Right ventricle myocardium superior (tissue), 1 donor: Measurements from ENCODE around the gene PRPF19. TPM values are rescaled to one million over a fixed set of nuclear protein-coding genes. Genes with fewer than 3 reads are reported as not detected.

Experiments
- ATAC-seq: fragments of 200-7000 bp; cut with Tn5 transposase; one replicate; pipeline ENCODE4 v1.9.1; 2020; ENCODE audit warnings: mild to moderate bottlenecking; ENCODE audit not compliant: poor library complexity
- DNase-seq: peaks from one replicate; pipeline ENCODE4 v3.0.0-alpha.2; 2020
- intact Hi-C: fragments of 100-400 bp; cut with DNase I; formaldehyde crosslinking; loops from one replicate; pipeline ENCODE4 v1.11.2; 2022
- total RNA-seq: library from RNA; stranded (reverse); fragmentation: NEBNext Ultra II Directional; extraction: Animal tissue kit (Norgen Biotek cat#: 25700); gene quantifications from one replicate; pipeline ENCODE4 v1.2.1, GENCODE V29; 2021
- donor health status: DM: no; HTN: yes; CAD: no; lungs with severe emphysema.

PRPF19 gene
- total RNA-seq, 1 donor from 2014 or later, result 34.0 TPM

DNA sequence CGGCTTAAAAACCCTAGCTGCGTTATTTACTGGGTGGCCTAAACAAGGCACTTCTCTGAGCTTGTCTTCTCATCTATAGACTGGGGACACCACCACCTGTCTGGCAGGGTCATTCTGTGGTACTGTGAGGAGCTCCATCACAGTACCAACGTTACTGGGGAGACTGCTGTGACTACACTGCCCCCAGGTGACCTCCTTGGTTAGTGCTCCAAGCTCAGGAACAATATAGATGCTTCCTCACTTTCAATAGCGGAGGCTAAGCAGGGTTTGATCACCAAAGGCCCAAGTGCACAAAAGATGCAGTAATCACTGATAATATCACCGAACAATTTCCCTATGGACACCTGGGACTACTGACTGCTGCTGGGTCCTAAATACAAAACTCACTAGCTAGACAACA lies 18.8 kb downstream of the PRPF19 start:
- intact Hi-C loops, result no loop called here
- peak; percentile 84 for ATAC-seq
- DNase-seq, result no peak

DNA sequence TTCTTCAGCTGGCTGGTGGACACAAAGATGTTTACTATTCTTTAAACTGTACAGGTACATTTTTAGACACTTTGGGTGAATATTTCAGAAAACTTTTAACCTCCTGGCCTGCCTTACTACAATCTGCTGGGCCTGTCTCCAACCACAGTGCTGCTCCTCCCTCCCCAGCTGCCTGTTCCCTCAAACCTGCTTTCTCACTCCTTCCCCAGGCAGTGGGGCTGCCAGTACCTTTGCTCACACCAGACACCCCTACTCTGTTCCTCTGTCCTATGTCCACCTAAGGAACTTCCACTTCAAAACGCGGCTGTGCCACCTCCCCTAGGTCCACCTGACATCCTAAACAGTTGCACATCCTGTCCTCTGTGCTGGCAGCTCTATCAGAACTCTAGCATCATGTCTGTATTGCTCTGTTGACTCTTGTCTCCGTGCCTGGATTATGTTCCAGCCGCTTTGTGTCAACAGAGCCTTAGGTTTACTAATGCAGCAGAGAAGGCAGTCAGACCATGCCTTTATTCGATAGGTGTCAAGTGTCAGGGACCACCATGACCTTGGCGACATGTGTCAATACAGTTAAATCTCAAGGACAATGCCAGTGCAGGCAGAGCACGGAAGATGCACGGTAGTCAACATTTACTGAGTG lies 25.6 kb downstream of the PRPF19 start:
- intact Hi-C loops, result no loop called here
- DNase-seq (no peak), ATAC-seq (no peak)

DNA sequence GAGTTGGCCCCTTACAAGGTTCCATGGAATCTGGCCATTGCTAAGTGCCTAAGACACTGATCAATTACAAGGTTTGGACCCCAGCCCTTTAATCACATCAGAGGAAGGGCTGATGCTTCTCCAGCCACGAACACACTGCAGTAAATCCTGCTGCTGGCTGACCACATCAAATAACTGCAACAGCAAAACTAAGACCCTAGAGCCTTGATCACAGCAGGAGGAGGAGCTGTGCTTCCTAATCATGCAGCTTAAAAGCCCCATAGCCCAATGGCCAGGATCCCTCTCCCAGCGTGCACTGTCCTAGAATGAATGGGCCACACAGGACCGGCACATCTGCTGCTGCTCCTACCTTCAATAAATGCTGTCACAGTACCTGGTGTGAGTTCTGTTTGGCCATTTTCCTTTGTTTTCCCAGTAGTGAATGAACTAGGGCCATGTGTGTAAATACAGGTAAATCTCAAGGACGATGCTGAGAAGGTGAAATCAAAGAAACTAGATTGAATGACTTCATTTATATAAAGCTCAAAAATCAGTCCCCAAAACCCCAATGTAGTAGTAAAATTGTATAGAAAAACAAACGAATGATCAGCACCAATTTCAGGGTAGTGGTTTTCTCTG lies 26.3 kb downstream of the PRPF19 start:
- DNase-seq (no peak), ATAC-seq (no peak)
- intact Hi-C loops, result loop anchor here (5.0 kb wide), 1 partner anchor 38 kb away; the partner anchor contains the start of gene CCDC86

DNA sequence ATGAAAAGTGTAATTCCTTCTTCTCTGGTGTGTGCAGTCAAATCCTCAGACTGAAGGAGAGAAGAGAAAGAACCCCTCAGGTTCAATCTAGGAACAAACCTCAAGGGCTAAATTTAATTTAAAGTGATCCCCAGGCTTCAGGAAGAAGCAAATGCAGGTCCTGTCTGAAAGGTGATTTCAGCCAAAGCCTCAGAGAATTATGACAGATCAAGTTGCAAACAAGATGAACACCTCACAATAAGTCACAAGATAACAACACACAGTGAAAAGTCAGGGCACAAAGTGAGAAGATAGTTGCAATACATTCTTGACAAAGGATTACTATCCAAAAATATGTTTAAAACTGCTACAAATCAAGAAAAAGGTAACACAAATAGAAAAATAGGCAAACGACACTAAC lies 27.3 kb downstream of the PRPF19 start:
- DNase-seq (no peak), ATAC-seq (no peak)
- intact Hi-C loops, result loop anchor here (5.0 kb wide), 1 partner anchor 37 kb away; the partner anchor contains the start of gene CCDC86

DNA sequence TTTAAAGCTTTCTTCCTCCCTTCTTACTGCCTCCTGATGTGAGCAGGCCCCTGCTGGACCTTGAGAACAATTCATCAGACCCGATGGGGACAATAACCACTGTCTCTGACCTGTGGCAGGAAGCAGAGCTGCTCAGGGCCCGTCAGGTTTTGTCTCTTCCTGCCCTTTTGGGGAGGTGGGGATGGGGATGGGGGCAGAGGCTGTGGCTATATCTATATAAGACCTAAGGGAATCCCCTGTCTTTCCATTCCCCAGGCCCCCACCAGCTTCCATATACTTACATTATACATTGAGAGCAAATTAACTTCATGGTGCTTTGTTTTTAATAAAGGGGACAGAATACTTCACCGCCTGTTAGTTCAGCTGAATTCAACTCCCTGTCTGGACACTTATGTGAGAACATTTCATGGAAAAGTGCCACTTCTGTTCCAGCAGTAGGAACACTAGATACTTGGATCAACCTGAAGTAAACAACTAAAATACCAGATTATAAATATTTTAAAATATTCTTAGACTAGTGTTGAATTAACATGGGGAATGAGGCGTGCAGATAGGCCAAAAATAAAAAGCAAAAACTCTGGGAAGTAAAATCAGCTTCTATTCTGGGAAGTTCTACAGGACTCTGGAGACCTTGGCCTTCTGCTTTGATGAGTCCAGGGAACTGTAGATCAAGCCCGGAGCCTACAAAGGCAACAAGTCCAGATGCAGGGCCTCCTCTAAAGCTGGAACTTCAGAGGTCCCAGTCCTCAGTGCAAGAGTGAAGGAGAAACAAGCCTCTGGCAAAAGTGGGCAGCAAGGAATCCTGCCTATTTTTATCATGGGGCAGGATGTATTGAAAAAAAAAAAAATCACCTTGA lies 27.9 kb downstream of the PRPF19 start:
- DNase-seq (no peak), ATAC-seq (peak; percentile 84)
- intact Hi-C loops, result loop anchor here (5.0 kb wide), 1 partner anchor 36 kb away; the partner anchor contains the start of gene CCDC86

DNA sequence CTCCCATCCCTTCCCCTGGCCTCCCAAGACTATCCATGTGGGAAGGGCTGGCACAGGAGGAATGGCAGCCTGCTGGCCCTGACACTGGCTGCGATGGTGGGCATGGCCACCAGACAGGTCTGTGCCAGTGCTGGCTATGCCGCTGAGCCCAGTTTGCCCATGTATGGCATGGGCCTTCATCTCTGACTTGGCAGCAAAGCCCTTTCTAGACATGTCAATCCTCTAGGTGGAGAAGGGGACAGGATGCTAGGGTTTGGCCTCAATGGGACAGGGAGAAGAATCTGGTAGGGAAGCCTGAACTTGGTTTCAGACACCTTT lies 30.3 kb downstream of the PRPF19 start:
- no peak for ATAC-seq
- intact Hi-C loops, result loop anchor here (5.0 kb wide), 1 partner anchor 34 kb away; the partner anchor contains the start of gene CCDC86
- DNase-seq, result no peak

DNA sequence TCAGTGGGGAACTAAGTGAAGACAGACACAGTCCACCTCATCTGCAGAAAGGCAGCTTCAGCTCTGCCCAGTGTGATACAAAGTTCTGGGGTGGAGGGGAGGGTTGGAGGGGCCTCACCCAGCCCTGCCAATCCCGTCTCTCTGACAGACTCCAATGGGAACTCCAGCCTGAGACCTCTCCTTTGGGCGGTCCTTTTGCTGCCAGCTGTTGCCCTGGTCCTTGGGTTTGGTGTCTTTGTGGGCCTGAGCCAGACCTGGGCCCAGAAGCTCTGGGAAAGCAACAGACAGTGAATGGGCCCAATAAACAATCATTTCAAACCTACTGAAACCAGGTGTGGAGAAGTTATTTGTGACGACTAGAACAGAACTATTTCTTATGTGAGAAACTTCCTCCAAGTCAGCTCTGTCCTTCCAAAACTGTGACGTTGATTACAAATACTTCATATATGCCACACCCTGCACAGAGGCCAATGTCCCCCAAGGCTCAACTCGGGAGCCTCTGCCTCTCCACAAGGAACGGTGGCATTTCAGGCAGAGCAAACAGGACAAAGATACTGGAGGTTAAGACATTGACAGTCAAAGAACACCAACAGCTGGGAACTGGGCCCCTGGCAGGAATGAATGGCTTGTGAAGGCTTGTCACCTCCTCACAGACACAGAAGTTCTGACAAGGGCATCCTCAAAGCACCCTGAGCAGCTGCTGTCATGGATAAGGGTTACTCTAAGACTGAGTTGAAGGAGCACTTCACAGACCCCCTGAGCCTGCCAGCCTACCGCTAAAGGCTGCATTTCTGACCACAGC lies 30.8 kb downstream of the PRPF19 start:
- intact Hi-C loops, result loop anchor here (5.0 kb wide), 1 partner anchor 33 kb away; the partner anchor contains the start of gene CCDC86
- no peak for ATAC-seq
- no peak for DNase-seq

DNA sequence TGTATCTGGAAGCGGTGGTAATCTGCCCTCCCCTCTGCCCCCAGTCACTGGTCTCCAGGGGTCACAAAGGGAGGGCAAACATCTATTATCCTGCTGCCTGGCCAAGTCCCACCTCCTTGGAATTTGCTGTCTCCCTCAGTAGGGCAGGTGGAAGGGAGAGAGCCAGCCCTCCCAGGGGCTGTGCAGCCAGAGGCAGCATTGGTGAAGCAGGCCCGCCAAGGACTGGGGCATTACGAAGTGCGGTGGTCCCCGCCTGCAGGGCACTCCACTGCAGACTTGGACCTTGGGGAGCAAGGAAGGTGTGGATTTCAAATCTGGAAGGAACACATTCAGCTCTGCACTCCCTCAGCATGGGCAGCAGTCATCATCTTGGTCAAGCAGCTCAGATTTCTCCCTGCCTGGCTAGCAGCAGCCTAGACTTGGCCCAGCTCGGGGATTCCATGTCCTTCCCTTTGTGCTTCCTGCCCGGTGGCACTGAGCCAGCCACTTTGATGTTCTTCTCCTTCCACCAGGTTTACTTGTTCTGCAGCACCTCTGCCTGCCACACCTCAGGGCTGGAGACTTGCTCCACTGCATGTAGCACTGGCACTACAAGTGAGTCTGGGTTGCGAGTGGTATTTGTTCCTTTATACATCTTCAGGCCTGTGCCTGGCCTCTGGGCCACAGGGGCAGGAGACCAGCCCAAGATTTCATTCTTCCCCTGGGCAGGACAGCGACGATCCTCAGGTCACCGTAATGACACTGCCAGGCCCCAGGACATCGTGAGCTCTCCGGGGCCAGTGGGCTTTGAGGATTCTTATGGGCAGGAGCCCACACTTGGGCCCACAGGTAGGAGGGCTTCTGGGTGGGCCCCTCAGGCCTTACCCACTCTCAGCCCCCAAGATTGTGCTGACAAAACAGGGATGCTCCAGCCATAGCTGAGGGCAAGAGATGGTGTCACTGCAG lies 31.7 kb downstream of the PRPF19 start:
- no peak for DNase-seq
- ATAC-seq, result no peak
- intact Hi-C loops, result loop anchor here (5.0 kb wide), 1 partner anchor 32 kb away; the partner anchor contains the start of gene CCDC86

DNA sequence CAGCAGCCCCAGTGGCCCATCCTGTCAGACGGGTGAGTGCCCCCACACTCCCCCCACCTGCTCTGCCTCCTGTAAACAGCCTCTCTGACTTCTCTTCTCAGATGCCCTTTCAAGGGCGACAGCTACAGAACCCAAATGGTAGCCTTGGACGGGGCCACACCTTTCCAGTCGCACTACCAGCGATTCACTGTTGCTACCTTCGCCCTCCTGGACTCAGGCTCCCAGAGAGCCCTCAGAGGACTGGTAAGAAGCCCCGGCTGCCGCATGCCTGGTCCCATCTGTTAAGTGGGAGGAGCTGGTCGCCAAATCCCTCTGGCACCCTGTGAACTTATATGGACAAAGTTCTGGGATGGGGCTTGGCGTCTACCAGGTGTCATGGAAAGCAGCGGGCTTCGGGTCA lies 32.9 kb downstream of the PRPF19 start:
- intact Hi-C loops, result no loop called here

DNA sequence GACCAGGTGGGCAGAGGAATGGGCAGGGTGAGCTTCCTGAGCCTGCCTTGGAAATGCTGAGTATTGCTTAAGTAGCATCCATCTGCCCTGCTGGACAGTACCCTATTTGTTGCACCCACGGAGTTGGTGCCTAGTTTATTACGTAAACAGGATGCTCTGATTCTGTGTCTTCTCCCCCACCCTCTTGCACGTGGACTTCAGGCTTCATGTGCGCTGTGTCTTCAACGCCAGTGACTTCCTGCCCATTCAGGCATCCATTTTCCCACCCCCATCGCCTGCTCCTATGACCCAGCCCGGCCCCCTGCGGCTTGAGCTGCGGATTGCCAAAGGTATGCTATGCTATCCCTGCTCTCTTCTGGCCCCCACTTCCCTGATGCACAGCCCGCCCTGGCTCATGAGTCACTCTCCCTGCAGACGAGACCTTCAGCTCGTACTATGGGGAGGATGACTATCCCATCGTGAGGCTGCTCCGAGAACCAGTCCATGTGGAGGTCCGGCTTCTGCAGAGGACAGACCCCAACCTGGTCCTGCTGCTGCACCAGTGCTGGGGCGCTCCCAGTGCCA lies 33.3 kb downstream of the PRPF19 start:
- DNase-seq, result no peak
- intact Hi-C loops, result no loop called here
- ATAC-seq, result peak; percentile 2

More for the DNA sequence above, 32.9 kb downstream of the PRPF19 start:
- ATAC-seq (no peak), DNase-seq (no peak)

DNA sequence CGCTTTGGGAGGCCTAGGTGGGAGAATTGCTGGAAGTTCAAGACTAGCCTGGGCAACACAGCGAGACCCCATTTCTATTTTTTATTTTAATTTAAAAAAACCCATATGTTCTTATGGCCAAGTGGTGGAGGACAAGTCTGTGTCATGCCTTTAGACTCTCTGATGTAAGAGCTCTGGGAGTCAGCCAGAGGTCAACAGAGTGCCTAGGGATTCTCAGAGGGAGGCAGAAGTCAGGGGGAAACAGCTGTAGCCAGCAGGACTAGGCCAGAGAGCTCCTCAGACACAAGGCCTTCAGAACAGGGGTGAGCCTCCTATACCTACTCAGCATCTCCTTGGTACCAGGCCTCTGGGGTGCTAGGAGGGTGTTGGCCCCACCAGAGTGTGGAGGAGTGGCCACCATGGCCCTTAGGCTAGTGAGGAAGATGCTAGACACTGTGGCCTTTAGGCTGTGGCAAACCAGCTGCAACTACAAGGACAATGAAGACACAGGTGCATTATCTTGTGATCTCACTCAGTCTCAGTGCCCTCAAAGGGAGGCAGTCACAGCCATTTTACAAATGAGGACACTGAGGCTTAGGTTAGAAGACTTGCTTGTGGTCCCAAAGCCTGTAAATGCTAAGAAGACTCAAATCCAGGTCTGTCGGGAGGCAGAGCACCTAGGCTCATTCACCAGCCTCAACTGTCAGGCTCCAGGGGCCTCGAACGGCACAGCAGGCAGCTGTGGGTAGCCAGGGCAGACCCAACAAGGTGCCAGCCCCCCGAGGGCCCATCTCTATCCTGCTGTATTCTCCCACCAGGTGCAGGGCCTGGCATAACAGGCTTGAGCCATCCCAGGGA lies 34.0 kb downstream of the PRPF19 start:
- no peak for DNase-seq
- intact Hi-C loops, result no loop called here

DNA sequence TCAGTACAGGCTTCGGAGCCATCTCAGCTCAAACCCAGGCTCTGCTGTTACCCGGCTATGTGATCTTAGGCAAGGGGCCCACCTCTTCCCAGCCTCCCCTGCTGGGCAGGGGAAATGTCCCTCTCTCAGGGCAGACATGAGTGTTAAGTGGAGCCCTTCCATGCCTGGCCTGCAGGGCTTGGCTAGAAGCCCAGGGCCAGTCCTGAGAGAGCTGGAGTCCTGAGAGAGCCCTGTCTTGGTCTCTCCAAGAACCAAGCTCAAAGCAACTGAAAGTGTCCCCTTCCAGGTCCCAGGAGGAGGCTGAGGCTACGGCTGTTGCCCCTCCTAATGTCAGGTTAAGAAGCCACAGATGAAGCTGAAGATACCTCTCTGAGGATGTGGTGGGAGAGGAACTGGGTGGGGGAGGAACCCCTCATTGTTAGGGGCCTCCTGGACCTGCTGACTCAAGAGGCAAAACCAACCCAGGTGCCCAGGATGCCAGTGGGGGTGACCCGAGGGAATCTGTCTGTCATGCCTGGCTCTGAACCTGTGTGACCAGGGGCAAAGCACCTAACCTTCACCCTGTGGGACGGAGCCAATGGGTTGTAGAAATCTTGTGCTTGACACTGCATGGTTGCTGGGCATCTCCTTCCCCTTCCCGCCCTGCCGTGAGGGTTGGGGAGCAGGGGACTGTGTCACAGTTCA lies 34.9 kb downstream of the PRPF19 start:
- DNase-seq, result peak; percentile 75

More for the DNA sequence above, 34.0 kb downstream of the PRPF19 start:
- peak; percentile 88 for ATAC-seq

DNA sequence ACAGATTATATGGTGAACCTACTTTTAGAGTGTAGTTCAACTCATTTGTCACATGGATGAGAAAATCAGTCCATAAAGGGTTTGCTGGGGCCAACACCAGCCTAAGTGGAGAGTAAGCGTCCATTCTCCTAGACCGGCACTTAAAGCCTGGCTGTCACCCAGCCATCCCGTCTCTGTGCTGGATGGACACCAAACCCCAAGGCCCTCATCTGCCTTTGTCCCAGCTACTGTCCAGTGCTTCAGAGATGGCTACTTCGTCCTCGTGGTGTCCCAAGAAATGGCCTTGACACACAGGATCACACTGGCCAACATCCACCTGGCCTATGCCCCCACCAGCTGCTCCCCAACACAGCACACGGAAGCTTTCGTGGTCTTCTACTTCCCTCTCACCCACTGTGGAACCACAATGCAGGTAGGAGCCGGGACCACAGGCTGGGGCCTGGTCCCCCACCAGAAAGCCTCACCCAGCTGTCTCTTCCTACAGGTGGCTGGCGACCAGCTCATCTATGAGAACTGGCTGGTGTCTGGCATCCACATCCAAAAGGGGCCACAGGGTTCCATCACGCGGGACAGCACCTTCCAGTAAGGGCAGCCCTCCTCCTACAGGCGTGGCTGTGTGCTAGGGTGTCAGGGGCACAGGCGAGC lies 35.5 kb downstream of the PRPF19 start:
- no peak for ATAC-seq
- intact Hi-C loops, result no loop called here
- DNase-seq, result no peak

More for the DNA sequence above, 34.9 kb downstream of the PRPF19 start:
- intact Hi-C loops, result no loop called here
- ATAC-seq, result peak; percentile 85

DNA sequence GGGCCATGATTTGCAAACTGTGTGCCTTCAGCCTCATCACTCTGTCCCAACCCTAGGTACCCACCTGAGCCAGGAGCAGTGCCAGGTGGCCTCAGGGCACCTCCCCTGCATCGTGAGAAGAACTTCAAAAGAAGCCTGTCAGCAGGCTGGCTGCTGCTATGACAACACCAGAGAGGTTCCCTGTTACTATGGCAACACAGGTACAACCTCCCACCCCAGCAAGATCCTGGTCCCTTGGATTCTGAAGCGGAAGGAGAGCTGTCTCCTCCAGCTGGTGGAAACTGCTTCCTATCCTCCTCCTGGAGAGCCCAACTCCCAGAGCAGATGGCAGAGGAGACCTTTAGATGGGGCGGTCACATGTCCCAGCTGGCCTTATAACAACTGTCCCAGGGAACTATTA lies 36.1 kb downstream of the PRPF19 start:
- DNase-seq (no peak), ATAC-seq (no peak)
- intact Hi-C loops, result no loop called here

DNA sequence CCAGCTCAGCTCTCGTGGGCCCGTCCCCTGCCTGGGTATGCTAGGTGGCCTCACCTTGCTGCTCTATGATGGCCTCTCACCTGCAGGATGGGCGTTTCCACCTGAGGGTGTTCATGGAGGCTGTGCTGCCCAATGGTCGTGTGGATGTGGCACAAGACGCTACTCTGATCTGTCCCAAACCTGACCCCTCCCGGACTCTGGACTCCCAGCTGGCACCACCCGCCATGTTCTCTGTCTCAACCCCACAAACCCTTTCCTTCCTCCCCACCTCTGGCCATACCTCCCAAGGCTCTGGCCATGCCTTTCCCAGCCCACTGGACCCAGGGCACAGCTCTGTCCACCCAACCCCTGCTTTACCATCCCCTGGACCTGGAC lies 36.9 kb downstream of the PRPF19 start:
- intact Hi-C loops, result no loop called here
- ATAC-seq, result no peak
- DNase-seq, result no peak
